ENCODE measurements around the gene OTOF. TPM values are rescaled to one million over a fixed set of nuclear protein-coding genes. Genes with fewer than 3 reads are reported as not detected.

OTOF gene
- total RNA-seq, 1 donor from 2014 or later, result 0.36 TPM

- Histone ChIP-seq H3K9ac (no peak overlapping the region), H3K36me3 (no peaks in the 10 kb centered on the region), H3K79me2 (ENCODE audit: low read depth) (no peaks in the 10 kb centered on the region), H3F3A (ENCODE audit: low read depth) (no peaks in the 10 kb centered on the region), H3K27me3 (no peaks in the 10 kb centered on the region), H3K4me2 (no peak overlapping the region), H3K4me3 (no peak overlapping the region), H4K20me1 (ENCODE audit: low read depth) (no peaks in the 10 kb centered on the region), H3K9me3 (ENCODE audit: low read depth) (no peaks in the 10 kb centered on the region), H3K27ac (no peak overlapping the region), H3K4me1 (no peaks in the 10 kb centered on the region), H2AFZ (replicated peaks) (peak overlapping the region; percentile 68)
- no peaks in the 10 kb centered on the region for H3K9me3 Mint-ChIP-seq
- no peaks in the 10 kb centered on the region for H3K27me3 Mint-ChIP-seq (ENCODE audit: insufficient read depth, low read depth)
- H3K36me3 Mint-ChIP-seq, result no peaks in the 10 kb centered on the region
- TF ChIP-seq CTCF (IDR thresholded peaks at IDR 0.05) (no peak), EZH2phosphoT487 (IDR thresholded peaks at IDR 0.05) (no peak), EZH2 (IDR thresholded peaks at IDR 0.05) (no peak)
- H3K4me1 Mint-ChIP-seq, result peaks cover 4% of the 10 kb centered on the region
- DNase-seq (ENCODE audit: low spot score), result no peak
- no peak overlapping the region for H3K27ac Mint-ChIP-seq
- no peak overlapping the region for H3K4me3 Mint-ChIP-seq
Measured at GRCh38 chr2:26412091-26412673, 65.7 kb downstream of the OTOF start.

- Mint-ChIP-seq H3K4me1 (peaks cover 4% of the 10 kb centered on the region), H3K27me3 (ENCODE audit: insufficient read depth, low read depth) (no peaks in the 10 kb centered on the region), H3K9me3 (no peaks in the 10 kb centered on the region), H3K4me3 (no peak overlapping the region), H3K36me3 (no peaks in the 10 kb centered on the region), H3K27ac (no peak overlapping the region)
- H3K27me3 ChIP-seq, result no peaks in the 10 kb centered on the region
- no peaks in the 10 kb centered on the region for H3K36me3 ChIP-seq
- no peak overlapping the region for H3K27ac ChIP-seq
- H3K4me3 ChIP-seq, result no peak overlapping the region
- no peak overlapping the region for H3K4me2 ChIP-seq
- TF ChIP-seq EZH2 (IDR thresholded peaks at IDR 0.05) (no peak), CTCF (IDR thresholded peaks at IDR 0.05) (no peak), EZH2phosphoT487 (IDR thresholded peaks at IDR 0.05) (no peak)
- H4K20me1 ChIP-seq (ENCODE audit: low read depth), result no peaks in the 10 kb centered on the region
- H3K79me2 ChIP-seq (ENCODE audit: low read depth), result no peaks in the 10 kb centered on the region
- no peaks in the 10 kb centered on the region for H3K4me1 ChIP-seq
- H2AFZ ChIP-seq (replicated peaks), result no peak overlapping the region
- no peak for DNase-seq (ENCODE audit: low spot score)
- no peak overlapping the region for H3K9ac ChIP-seq
- H3K9me3 ChIP-seq (ENCODE audit: low read depth), result no peaks in the 10 kb centered on the region
- H3F3A ChIP-seq (ENCODE audit: low read depth), result no peaks in the 10 kb centered on the region
Measured at GRCh38 chr2:26411419-26411818, 66.5 kb downstream of the OTOF start.

GRCh38 chr2:26410764-26411243 lies 67.1 kb downstream of the OTOF start:
- Histone ChIP-seq H3K4me1 (no peaks in the 10 kb centered on the region), H3K79me2 (ENCODE audit: low read depth) (no peaks in the 10 kb centered on the region), H3K4me2 (no peak overlapping the region), H2AFZ (replicated peaks) (no peak overlapping the region), H3K9me3 (ENCODE audit: low read depth) (no peaks in the 10 kb centered on the region), H3F3A (ENCODE audit: low read depth) (no peaks in the 10 kb centered on the region), H3K27me3 (no peaks in the 10 kb centered on the region), H3K36me3 (no peaks in the 10 kb centered on the region), H3K4me3 (no peak overlapping the region), H4K20me1 (ENCODE audit: low read depth) (no peaks in the 10 kb centered on the region), H3K9ac (no peak overlapping the region), H3K27ac (no peak overlapping the region)
- H3K9me3 Mint-ChIP-seq, result no peaks in the 10 kb centered on the region
- no peaks in the 10 kb centered on the region for H3K36me3 Mint-ChIP-seq
- TF ChIP-seq CTCF (IDR thresholded peaks at IDR 0.05) (no peak), EZH2 (IDR thresholded peaks at IDR 0.05) (no peak), EZH2phosphoT487 (IDR thresholded peaks at IDR 0.05) (no peak)
- peaks cover 4% of the 10 kb centered on the region for H3K4me1 Mint-ChIP-seq
- no peak overlapping the region for H3K27ac Mint-ChIP-seq
- no peak for DNase-seq (ENCODE audit: low spot score)
- H3K4me3 Mint-ChIP-seq, result no peak overlapping the region
- no peaks in the 10 kb centered on the region for H3K27me3 Mint-ChIP-seq (ENCODE audit: insufficient read depth, low read depth)

Measured in neural progenitor cell (in vitro differentiated cells).